Amniotic epithelial cell (primary cell): Measurements from ENCODE around the gene CNN2.
A peak's percentile ranks its signal among the peaks of the same experiment; 100 is the strongest.

Source experiments
- DNase-seq: peaks from one replicate; pipeline ENCODE4 v3.0.0-alpha.2; 2010; ENCODE audit warnings: low read depth

CNN2 gene

DNA sequence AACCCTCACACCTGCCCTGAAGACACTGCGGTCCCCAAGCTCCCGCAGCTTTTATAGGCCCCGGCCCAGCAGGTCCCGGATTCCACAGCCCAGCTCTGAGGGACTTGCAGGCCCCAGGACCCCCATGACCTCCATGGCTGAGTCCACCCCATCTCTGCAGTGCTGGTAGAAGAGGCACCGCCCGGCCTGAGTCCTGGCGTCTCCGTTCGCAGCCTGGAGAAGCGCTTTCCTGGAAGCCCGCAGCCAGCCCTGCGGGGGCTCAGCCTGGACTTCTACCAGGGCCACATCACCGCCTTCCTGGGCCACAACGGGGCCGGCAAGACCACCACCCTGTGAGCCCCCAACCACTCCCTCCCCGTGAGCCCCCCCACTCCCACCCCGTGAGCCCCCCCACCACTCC, 22.7 kb downstream of the CNN2 start:
- no peak for DNase-seq

DNA sequence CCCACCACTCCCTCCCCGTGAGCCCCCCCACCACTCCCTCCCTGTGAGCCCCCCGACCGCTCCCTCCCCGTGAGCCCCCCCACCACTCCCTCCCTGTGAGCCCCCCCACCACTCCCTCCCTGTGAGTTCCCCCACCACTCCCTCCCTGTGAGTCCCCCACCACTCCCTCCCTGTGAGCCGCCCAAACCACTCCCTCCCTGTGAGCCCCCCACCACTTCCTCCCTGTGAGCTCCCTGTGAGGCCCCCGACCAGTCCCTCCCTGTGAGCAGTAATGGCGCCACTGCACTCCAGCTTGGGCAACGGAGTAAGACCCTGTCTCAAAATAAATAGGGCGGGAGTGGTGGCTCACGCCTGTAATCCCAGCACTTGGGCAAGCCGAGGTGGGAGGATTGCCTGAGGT, 23.4 kb downstream of the CNN2 start:
- DNase-seq, result no peak

DNA sequence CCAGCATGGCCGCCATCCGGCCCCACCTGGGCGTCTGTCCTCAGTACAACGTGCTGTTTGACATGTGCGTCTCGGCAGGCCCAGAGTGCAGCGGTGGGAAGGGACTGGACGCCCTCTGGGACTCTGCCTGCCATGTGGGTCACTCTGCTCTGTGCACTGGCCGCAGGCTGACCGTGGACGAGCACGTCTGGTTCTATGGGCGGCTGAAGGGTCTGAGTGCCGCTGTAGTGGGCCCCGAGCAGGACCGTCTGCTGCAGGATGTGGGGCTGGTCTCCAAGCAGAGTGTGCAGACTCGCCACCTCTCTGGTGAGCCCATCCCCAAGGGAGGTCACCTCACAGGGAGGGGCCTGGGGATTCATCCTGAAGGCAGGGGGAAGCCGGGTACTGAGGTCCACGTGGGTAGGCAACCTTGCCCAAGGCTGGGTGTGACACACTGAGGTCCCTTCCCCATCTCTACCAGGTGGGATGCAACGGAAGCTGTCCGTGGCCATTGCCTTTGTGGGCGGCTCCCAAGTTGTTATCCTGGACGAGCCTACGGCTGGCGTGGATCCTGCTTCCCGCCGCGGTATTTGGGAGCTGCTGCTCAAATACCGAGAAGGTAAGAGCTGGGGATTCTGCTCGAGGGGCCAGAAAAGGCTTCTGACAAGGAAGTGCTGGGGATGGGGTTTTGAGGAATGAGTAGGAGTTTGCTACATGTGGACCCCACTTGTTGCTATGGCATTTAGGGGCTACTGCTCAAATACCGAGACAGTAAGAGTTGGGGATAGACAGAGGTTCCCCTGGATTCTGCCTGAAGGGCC, 24.8 kb downstream of the CNN2 start:
- no peak for DNase-seq

DNA sequence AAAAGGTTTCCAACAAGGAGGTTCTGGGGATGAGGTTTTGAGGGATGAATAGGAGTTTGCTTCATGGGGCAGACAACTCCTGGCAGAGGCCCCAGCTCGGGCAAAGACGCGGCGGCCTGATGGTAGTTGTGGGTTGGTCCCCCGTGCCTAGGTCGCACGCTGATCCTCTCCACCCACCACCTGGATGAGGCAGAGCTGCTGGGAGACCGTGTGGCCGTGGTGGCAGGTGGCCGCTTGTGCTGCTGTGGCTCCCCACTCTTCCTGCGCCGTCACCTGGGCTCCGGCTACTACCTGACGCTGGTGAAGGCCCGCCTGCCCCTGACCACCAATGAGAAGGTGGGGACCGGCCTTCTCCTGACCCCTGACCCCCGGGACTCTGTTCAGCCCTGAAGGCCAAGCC, 25.4 kb downstream of the CNN2 start:
- DNase-seq, result no peak

GRCh38 chr19:1052349-1052975, 26.1 kb downstream of the CNN2 start:
- no peak for DNase-seq

DNA sequence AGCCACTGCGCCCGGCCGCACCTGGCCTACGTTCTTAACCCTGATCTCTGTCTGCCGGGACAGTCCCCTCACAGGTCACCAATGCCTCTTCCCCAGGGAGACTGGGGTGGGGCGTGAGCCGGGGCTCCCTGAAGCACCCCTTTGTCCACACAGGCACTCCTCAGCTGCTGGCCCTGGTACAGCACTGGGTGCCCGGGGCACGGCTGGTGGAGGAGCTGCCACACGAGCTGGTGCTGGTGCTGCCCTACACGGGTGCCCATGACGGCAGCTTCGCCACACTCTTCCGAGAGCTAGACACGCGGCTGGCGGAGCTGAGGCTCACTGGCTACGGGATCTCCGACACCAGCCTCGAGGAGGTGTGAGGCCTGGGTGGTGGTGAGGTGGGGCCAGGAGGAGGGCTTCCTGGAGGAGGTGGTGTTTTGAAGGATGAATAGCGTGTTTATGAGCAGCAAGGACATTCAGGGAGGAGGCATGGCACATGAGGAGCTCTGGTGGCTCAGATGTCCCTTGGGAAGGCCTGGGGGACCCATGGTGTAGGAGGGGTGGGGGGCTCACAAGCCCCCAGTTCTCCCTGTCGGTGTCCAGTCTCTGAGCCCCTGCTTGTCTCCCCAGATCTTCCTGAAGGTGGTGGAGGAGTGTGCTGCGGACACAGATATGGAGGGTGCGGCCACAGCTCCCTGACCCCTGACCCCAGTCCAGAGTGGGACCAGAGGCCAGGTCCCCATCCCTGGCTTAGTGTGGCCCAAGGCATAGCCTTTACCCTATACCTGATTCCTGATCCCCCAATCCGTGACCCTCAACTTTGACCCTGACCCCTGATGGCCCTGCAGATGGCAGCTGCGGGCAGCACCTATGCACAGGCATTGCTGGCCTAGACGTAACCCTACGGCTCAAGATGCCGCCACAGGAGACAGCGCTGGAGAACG, 27.0 kb downstream of the CNN2 start:
- DNase-seq, result no peak

DNA sequence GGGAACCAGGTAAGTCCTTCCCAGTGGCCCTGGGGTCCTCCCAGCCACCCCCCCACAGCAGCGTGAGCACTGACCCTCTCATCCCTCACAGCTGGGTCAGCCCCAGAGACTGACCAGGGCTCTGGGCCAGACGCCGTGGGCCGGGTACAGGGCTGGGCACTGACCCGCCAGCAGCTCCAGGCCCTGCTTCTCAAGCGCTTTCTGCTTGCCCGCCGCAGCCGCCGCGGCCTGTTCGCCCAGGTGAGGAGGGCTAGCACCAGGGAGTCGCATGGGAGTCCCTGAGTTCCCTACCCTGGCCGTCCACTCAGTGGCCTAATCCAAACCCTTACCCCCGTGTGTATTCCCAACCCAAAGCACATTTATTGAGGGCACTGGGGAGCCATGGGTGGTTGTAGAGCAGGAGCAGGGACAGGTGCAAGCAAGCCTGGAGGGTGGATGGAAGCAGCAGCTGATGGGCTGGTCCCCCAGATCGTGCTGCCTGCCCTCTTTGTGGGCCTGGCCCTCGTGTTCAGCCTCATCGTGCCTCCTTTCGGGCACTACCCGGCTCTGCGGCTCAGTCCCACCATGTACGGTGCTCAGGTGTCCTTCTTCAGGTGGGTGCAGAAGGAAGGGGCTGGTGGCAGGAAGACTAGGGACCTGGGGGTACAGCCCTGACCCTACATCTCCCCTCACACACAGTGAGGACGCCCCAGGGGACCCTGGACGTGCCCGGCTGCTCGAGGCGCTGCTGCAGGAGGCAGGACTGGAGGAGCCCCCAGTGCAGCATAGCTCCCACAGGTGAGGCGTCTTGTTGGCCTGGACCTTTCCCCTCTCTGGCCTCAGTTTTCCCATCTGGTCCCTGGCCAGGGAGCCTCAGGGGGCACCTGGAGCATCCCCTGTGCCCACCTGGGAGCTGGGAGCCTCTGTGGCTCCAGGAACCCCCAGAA, 28.0 kb downstream of the CNN2 start:
- no peak for DNase-seq

- no peak for DNase-seq
These were observed 28.6 kb downstream of the CNN2 start for GRCh38 chr19:1055028-1055425.

DNA sequence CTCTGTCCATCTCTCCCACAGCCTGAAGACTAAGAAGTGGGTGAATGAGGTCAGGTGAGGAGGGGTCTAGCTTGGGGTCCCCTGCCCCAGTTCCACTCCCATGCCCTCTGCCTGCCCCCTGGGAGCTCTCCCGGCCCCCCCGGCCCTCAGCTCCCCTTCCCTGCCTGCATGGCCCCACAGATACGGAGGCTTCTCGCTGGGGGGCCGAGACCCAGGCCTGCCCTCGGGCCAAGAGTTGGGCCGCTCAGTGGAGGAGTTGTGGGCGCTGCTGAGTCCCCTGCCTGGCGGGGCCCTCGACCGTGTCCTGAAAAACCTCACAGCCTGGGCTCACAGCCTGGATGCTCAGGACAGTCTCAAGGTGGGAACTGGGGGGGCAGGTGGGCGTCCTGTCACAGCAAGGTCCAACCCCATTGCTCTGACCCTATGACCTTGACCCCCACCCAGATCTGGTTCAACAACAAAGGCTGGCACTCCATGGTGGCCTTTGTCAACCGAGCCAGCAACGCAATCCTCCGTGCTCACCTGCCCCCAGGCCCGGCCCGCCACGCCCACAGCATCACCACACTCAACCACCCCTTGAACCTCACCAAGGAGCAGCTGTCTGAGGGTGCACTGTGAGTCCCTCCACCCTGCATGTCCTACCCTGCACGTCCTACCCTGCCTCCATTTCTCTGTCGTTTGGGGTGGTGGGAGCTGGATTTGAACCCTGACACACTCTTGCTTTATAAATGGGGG, 29.6 kb downstream of the CNN2 start:
- no peak for DNase-seq

DNA sequence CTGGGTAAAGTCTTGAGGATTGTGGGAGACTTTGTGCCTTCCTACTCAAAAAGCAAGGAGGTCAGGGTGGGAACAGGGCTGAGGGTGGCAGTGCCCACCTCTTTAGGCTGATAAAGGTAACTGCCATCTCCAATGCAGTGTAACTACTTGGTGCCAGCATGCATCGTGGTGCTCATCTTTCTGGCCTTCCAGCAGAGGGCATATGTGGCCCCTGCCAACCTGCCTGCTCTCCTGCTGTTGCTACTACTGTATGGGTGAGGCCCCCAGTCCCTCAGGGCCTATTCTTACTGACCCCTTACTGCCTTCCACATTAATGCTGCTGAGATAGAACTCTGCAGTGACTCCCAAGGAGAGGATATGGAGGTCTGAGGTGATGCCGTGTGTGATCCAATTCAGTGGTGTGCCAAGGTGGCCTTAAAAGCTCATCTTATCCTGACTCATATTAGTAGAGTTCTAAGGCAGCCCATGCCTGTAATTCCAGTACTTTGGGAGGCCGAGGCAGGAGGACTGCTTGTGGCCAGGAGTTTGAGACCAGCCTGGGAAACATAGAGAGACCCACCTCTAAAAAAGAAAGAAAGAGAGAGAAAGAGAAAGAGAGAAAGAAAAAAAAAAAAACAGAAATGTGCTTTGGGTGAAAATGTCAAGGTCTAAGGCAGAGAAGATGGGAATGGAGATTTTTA, 30.9 kb downstream of the CNN2 start:
- DNase-seq, result peak; percentile 76

DNA sequence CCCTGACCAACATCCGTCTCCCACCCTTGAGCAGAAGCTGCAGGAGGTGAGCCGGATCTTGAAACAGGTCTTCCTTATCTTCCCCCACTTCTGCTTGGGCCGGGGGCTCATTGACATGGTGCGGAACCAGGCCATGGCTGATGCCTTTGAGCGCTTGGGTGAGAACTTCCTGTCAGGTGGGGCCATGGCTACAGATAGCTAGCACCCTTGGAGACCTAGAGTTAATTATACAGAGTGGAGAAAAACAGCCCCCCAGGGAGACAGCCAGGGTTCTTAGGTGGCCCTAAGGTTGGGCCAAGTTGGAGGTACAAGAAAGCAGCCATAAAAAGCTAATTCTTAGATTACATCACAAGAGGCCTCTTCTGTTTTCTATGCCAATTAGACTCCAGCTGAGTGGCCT, 31.7 kb downstream of the CNN2 start:
- DNase-seq, result no peak

GRCh38 chr19:1060689-1061088, 34.3 kb downstream of the CNN2 start:
- DNase-seq, result no peak

DNA sequence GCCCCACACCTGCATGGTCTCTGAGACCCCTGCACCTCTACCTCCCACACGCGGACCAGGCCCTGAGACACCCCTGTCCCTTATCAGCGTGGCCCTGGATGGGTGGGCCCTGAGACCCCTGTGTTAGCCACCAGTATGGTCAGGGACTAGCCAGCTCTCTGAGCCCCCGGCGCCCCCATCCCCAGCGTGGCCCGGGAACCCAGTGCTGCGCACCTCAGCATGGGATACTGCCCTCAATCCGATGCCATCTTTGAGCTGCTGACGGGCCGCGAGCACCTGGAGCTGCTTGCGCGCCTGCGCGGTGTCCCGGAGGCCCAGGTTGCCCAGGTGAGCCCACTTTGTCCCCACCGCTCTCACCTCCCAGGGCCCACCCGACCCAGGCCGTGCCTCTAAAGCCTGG, 35.6 kb downstream of the CNN2 start:
- DNase-seq, result no peak

GRCh38 chr19:1062387-1063029, 36.1 kb downstream of the CNN2 start:
- no peak for DNase-seq

- no peak for DNase-seq
These were observed 36.9 kb downstream of the CNN2 start for GRCh38 chr19:1063030-1063908.

GRCh38 chr19:1063909-1064660, 37.7 kb downstream of the CNN2 start:
- no peak for DNase-seq

GRCh38 chr19:1064661-1065605, 38.5 kb downstream of the CNN2 start:
- DNase-seq, result peak; percentile 58
